ENCODE data around the gene IQCC. TPM values are rescaled to one million over a fixed set of nuclear protein-coding genes. Genes with fewer than 3 reads are reported as not detected.

The IQCC gene
- polyA plus RNA-seq, 1 donor from 2014 or later = 7.5 TPM

DNA sequence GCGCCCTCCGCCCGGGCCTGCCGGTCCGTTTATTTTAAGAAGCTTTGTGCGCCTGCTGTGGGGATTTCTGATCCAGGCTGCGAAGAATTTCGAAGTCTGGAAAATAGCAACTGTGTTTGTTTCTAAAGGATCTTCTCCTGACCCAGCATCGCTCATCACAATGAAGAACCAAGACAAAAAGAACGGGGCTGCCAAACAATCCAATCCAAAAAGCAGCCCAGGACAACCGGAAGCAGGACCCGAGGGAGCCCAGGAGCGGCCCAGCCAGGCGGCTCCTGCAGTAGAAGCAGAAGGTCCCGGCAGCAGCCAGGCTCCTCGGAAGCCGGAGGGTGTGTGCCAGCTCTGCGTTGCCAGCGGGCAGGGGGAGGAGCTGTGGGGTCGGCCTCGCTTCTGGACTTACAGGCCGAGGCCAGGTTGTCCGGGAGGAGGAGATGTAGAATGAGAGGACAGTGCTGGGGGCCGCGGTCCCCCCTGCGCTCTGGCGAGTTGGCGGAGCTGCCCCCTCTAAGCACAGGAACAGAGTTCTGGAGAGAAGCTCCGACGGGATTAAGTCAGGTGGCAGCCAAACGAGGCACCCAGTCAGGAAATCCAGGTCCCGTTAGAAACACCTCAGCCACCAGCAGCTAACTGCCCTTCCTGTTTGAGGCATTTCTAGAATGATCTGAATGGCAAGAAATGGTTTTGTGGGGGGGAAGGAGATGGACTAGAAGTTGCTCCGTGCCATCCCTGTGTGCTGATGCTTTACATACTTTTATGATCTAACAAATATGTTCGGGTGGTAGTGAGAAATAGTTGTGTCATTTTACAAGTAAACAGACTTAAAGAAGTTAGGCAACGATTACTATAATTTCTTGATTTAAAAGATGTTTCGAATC lies 25.0 kb upstream of the IQCC start:
- no peaks in the 10 kb centered on the region for H3K9me2 ChIP-seq (ENCODE audit: insufficient read depth, low read length)
- H3K4me3 ChIP-seq (ENCODE audit: low read length) = peak overlapping the region; percentile 83
- peak overlapping the region; percentile 74 for H3K4me2 ChIP-seq (ENCODE audit: low read length)
- H3F3A ChIP-seq (ENCODE audit: insufficient read depth, low read length, poor library complexity, severe bottlenecking) = no peaks in the 10 kb centered on the region
- H3K9ac ChIP-seq (ENCODE audit: low read length) = peak overlapping the region; percentile 73
- H4K20me1 ChIP-seq (ENCODE audit: insufficient read depth) = no peaks in the 10 kb centered on the region
- peaks cover 22% of the 10 kb centered on the region for H3K79me2 ChIP-seq (replicated peaks; ENCODE audit: insufficient read depth, low read length)
- no peaks in the 10 kb centered on the region for H3K27me3 ChIP-seq (ENCODE audit: insufficient read depth, low read depth, low read length)
- no peaks in the 10 kb centered on the region for H3K36me3 ChIP-seq (ENCODE audit: insufficient read depth, low read length)
- H3K9me3 ChIP-seq (ENCODE audit: low read length) = no peaks in the 10 kb centered on the region
- TF ChIP-seq MXI1 (conservative IDR thresholded peaks at IDR 0.05; ENCODE audit: poor library complexity, severe bottlenecking) (no peak), EP300 (conservative IDR thresholded peaks at IDR 0.05; ENCODE audit: poor library complexity, severe bottlenecking) (no peak), TAF1 (IDR thresholded peaks at IDR 0.05; ENCODE audit: low read depth) (no peak), POLR2AphosphoS5 (IDR thresholded peaks at IDR 0.05) (no peak), EZH2 (IDR thresholded peaks at IDR 0.05; ENCODE audit: borderline replicate concordance, insufficient read depth, low read length, poor library complexity, severe bottlenecking) (no peak)
- TF ChIP-seq, protein P1, sequence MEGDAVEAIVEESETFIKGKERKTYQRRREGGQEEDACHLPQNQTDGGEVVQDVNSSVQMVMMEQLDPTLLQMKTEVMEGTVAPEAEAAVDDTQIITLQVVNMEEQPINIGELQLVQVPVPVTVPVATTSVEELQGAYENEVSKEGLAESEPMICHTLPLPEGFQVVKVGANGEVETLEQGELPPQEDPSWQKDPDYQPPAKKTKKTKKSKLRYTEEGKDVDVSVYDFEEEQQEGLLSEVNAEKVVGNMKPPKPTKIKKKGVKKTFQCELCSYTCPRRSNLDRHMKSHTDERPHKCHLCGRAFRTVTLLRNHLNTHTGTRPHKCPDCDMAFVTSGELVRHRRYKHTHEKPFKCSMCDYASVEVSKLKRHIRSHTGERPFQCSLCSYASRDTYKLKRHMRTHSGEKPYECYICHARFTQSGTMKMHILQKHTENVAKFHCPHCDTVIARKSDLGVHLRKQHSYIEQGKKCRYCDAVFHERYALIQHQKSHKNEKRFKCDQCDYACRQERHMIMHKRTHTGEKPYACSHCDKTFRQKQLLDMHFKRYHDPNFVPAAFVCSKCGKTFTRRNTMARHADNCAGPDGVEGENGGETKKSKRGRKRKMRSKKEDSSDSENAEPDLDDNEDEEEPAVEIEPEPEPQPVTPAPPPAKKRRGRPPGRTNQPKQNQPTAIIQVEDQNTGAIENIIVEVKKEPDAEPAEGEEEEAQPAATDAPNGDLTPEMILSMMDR (IDR thresholded peaks at IDR 0.05; ENCODE audit: poor library complexity, severe bottlenecking) = no peak
- TF ChIP-seq, protein P2, sequence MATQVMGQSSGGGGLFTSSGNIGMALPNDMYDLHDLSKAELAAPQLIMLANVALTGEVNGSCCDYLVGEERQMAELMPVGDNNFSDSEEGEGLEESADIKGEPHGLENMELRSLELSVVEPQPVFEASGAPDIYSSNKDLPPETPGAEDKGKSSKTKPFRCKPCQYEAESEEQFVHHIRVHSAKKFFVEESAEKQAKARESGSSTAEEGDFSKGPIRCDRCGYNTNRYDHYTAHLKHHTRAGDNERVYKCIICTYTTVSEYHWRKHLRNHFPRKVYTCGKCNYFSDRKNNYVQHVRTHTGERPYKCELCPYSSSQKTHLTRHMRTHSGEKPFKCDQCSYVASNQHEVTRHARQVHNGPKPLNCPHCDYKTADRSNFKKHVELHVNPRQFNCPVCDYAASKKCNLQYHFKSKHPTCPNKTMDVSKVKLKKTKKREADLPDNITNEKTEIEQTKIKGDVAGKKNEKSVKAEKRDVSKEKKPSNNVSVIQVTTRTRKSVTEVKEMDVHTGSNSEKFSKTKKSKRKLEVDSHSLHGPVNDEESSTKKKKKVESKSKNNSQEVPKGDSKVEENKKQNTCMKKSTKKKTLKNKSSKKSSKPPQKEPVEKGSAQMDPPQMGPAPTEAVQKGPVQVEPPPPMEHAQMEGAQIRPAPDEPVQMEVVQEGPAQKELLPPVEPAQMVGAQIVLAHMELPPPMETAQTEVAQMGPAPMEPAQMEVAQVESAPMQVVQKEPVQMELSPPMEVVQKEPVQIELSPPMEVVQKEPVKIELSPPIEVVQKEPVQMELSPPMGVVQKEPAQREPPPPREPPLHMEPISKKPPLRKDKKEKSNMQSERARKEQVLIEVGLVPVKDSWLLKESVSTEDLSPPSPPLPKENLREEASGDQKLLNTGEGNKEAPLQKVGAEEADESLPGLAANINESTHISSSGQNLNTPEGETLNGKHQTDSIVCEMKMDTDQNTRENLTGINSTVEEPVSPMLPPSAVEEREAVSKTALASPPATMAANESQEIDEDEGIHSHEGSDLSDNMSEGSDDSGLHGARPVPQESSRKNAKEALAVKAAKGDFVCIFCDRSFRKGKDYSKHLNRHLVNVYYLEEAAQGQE (IDR thresholded peaks at IDR 0.05; ENCODE audit: borderline replicate concordance) = no peak
- H3K27ac ChIP-seq (ENCODE audit: low read length) = peak overlapping the region; percentile 75
- peak overlapping the region; percentile 32 for H2AFZ ChIP-seq (ENCODE audit: low read depth, low read length)

DNA sequence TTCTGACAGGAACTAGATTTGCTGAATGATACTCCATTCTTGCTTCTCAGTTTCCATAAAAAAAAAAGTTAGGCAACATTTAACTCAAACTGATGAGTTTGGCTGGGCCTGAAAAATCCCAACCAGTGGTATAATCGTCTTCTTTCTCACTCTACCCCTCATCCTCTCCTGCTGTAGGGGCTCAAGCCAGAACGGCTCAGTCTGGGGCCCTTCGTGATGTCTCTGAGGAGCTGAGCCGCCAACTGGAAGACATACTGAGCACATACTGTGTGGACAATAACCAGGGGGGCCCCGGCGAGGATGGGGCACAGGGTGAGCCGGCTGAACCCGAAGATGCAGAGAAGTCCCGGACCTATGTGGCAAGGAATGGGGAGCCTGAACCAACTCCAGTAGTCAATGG lies 24.4 kb upstream of the IQCC start:
- Histone ChIP-seq H3K4me3 (ENCODE audit: low read length) (peak overlapping the region; percentile 83), H3K79me2 (replicated peaks; ENCODE audit: insufficient read depth, low read length) (peaks cover 25% of the 10 kb centered on the region), H3K9me3 (ENCODE audit: low read length) (no peaks in the 10 kb centered on the region), H3K27me3 (ENCODE audit: insufficient read depth, low read depth, low read length) (no peaks in the 10 kb centered on the region), H3K36me3 (ENCODE audit: insufficient read depth, low read length) (no peaks in the 10 kb centered on the region), H4K20me1 (ENCODE audit: insufficient read depth) (no peaks in the 10 kb centered on the region), H3K9ac (ENCODE audit: low read length) (peak overlapping the region; percentile 73), H3K9me2 (ENCODE audit: insufficient read depth, low read length) (no peaks in the 10 kb centered on the region), H2AFZ (ENCODE audit: low read depth, low read length) (no peak overlapping the region), H3F3A (ENCODE audit: insufficient read depth, low read length, poor library complexity, severe bottlenecking) (no peaks in the 10 kb centered on the region), H3K27ac (ENCODE audit: low read length) (no peak overlapping the region), H3K4me2 (ENCODE audit: low read length) (peak overlapping the region; percentile 74)
- TF ChIP-seq SMC3 (conservative IDR thresholded peaks at IDR 0.05; ENCODE audit: poor library complexity) = no peak
- TF ChIP-seq POLR2AphosphoS5 (IDR thresholded peaks at IDR 0.05) = no peak
- no peak for TF ChIP-seq EP300 (conservative IDR thresholded peaks at IDR 0.05; ENCODE audit: poor library complexity, severe bottlenecking)
